Left ventricle myocardium inferior (tissue), 1 donor: ENCODE results near the gene RAPGEF4. TPM values are rescaled to one million over a fixed set of nuclear protein-coding genes. Genes with fewer than 3 reads are reported as not detected.

Experiments used
- DNase-seq: peaks from one replicate; pipeline ENCODE4 v3.0.0-alpha.2; 2020
- H3K27ac ChIP-seq: fragments of 200-600 bp; replicated peaks from 2 replicates; pipeline ENCODE4 v1.8.0; 2021
- H3K27me3 ChIP-seq: fragments of 200-600 bp; 2 replicates; pipeline ENCODE4 v1.8.0; 2021; ENCODE audit warnings: low read depth
- H3K36me3 ChIP-seq: fragments of 200-600 bp; 2 replicates; pipeline ENCODE4 v1.8.0; 2021
- H3K4me1 ChIP-seq: fragments of 200-600 bp; 2 replicates; pipeline ENCODE4 v1.8.0; 2021
- H3K4me3 ChIP-seq: fragments of 200-600 bp; 2 replicates; pipeline ENCODE4 v1.8.0; 2021; ENCODE audit warnings: mild to moderate bottlenecking, moderate library complexity
- H3K9me3 ChIP-seq: fragments of 200-600 bp; replicated peaks from 2 replicates; pipeline ENCODE4 v1.8.0; 2021
- intact Hi-C: fragments of 100-400 bp; cut with micrococcal nuclease; formaldehyde crosslinking; loops from one replicate; pipeline ENCODE4 v1.11.0; 2022
- total RNA-seq: library from RNA; stranded (reverse); fragmentation: NEBNext Ultra II Directional; extraction: Animal tissue kit (Norgen Biotek cat#: 25700); gene quantifications from one replicate; pipeline ENCODE4 v1.2.1, GENCODE V29; 2021
- TF ChIP-seq, protein P1 (sequence below): fragments of 200-600 bp; IDR thresholded peaks from 2 replicates; pipeline ENCODE4 v1.8.0; 2021; ENCODE audit warnings: antibody characterized with exemption, mild to moderate bottlenecking, borderline replicate concordance
- donor health status: DM: no; HTN: yes; CAD: no; lungs with severe emphysema.

The RAPGEF4 gene
- total RNA-seq, 1 donor from 2014 or later: 3.7 TPM

GRCh38 chr2:172858473-172858745 lies 122.8 kb downstream of the RAPGEF4 start:
- Histone ChIP-seq H3K9me3 (peaks cover 9% of the 10 kb centered on the region), H3K4me3 (no peak overlapping the region), H3K4me1 (peaks cover 55% of the 10 kb centered on the region), H3K27me3 (no peaks in the 10 kb centered on the region), H3K36me3 (no peaks in the 10 kb centered on the region), H3K27ac (no peak overlapping the region)
- TF ChIP-seq, protein P1, sequence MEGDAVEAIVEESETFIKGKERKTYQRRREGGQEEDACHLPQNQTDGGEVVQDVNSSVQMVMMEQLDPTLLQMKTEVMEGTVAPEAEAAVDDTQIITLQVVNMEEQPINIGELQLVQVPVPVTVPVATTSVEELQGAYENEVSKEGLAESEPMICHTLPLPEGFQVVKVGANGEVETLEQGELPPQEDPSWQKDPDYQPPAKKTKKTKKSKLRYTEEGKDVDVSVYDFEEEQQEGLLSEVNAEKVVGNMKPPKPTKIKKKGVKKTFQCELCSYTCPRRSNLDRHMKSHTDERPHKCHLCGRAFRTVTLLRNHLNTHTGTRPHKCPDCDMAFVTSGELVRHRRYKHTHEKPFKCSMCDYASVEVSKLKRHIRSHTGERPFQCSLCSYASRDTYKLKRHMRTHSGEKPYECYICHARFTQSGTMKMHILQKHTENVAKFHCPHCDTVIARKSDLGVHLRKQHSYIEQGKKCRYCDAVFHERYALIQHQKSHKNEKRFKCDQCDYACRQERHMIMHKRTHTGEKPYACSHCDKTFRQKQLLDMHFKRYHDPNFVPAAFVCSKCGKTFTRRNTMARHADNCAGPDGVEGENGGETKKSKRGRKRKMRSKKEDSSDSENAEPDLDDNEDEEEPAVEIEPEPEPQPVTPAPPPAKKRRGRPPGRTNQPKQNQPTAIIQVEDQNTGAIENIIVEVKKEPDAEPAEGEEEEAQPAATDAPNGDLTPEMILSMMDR: no peak
- DNase-seq: no peak
- intact Hi-C loops: no loop called here

- Histone ChIP-seq H3K36me3 (no peaks in the 10 kb centered on the region), H3K27me3 (no peaks in the 10 kb centered on the region), H3K27ac (peak overlapping the region; percentile 67), H3K9me3 (peaks cover 2% of the 10 kb centered on the region), H3K4me1 (peaks cover 68% of the 10 kb centered on the region), H3K4me3 (peak overlapping the region; percentile 49)
- intact Hi-C loops: no loop called here
- DNase-seq: no peak
- TF ChIP-seq, protein P1: no peak
Observed at GRCh38 chr2:172859581-172860335, 124.1 kb downstream of the RAPGEF4 start.

- Histone ChIP-seq H3K36me3 (no peaks in the 10 kb centered on the region), H3K4me3 (peak overlapping the region; percentile 49), H3K9me3 (no peaks in the 10 kb centered on the region), H3K4me1 (peaks cover 70% of the 10 kb centered on the region), H3K27me3 (no peaks in the 10 kb centered on the region), H3K27ac (peak overlapping the region; percentile 67)
- intact Hi-C loops: no loop called here
- TF ChIP-seq, protein P1: no peak
- DNase-seq: no peak
Observed at GRCh38 chr2:172860336-172860707, 124.7 kb downstream of the RAPGEF4 start.

DNA sequence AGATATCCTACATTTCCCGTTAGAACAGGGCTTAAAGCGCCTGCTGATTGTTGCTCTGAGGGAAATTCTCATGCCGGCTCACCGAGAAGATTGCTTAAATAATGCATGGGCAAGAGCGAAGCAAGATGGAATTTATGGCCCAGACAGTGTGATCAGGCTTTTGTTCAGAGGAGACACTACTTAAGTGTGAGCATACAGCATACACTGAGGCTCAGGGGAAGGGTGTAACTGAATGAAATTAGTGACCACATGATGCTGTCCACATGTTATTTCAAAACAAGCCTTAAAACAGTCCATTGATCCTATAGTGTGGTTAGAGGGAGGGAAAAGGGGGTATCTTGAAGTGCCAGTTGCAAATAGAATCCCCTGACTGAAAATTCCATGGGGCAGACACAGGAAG lies 125.5 kb downstream of the RAPGEF4 start:
- TF ChIP-seq, protein P1: no peak
- H3K4me3 ChIP-seq: peak overlapping the region; percentile 49
- intact Hi-C loops: no loop called here

DNA sequence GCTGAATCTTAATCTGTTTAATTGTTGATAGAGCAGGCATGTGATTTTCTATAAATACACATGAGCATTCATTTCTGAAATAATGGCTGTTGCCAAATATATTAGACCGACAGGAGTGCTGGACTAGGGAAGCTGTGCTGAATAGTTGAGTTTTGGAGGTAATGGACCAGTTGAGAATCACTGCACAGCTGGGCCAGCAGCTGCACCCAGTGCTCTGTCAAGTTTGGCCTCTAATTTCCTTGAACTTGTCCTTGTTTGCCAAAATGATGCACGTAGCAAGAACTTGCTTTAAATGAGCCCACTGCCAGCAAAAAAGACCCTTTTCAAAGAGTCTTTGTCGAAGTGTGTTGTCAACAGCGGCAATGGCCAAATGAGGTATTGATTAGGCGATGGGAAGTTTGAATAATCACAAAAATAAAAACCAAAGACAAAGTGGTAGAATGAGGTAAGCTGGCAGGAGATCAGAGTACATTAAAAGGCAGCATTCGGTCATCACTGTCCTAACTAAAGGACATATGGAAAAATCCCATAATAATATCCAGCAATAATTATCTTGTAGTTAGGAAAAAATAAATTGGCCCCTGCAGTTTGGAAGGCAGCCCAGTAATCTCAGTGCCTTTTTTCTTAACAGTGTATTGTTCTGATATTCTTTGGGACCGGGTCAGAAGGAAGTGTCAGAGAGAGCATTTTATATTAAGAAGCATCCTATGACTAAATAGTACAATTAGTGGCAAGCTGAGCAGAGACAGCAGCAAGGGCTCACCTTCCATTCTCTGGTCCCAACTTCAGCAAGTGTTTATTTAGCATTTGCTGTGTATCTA lies 126.2 kb downstream of the RAPGEF4 start:
- Histone ChIP-seq H3K27ac (peak overlapping the region; percentile 67), H3K4me1 (peaks cover 70% of the 10 kb centered on the region), H3K9me3 (no peaks in the 10 kb centered on the region), H3K4me3 (no peak overlapping the region), H3K27me3 (no peaks in the 10 kb centered on the region), H3K36me3 (no peaks in the 10 kb centered on the region)
- DNase-seq: no peak
- intact Hi-C loops: no loop called here
- TF ChIP-seq, protein P1: peak; percentile 11

More for the DNA sequence above, 125.5 kb downstream of the RAPGEF4 start:
- peaks cover 70% of the 10 kb centered on the region for H3K4me1 ChIP-seq
- H3K36me3 ChIP-seq: no peaks in the 10 kb centered on the region
- H3K9me3 ChIP-seq: no peaks in the 10 kb centered on the region
- DNase-seq: no peak
- H3K27ac ChIP-seq: peak overlapping the region; percentile 67
- no peaks in the 10 kb centered on the region for H3K27me3 ChIP-seq
